ENCODE results near the gene DDA1.

- no peak for TF ChIP-seq REST (IDR thresholded peaks at IDR 0.05; ENCODE audit: low read depth)
- no peak for TF ChIP-seq TCF12 (IDR thresholded peaks at IDR 0.05; ENCODE audit: low read depth)
- TF ChIP-seq FOXM1 (IDR thresholded peaks at IDR 0.05; ENCODE audit: borderline replicate concordance, low read depth) = no peak
- TF ChIP-seq EGR1 (IDR thresholded peaks at IDR 0.05) = no peak
- no peak for TF ChIP-seq MAX (IDR thresholded peaks at IDR 0.05)
- no peak for TF ChIP-seq EP300 (IDR thresholded peaks at IDR 0.05; ENCODE audit: borderline replicate concordance)
Observed at GRCh38 chr19:17370026-17370587, 60.7 kb downstream of the DDA1 start.
